Mesothelial cell of epicardium (in vitro differentiated cells): ENCODE data around the gene USP13. TPM values are rescaled to one million over a fixed set of nuclear protein-coding genes. Genes with fewer than 3 reads are reported as not detected.

Experiments
- DNase-seq, 2 experiments: peaks; one replicate each; pipeline ENCODE4 v3.0.0; 2021; ENCODE audit warnings: low spot score in 2 of 2; ENCODE audit not compliant: unreplicated experiment in 2 of 2
- H3K27ac Mint-ChIP-seq: 2 replicates; pipeline ENCODE4 v1.8.0; 2021; ENCODE audit warnings: mixed read lengths
- H3K27me3 Mint-ChIP-seq: 2 replicates; pipeline ENCODE4 v1.8.0; 2021; ENCODE audit warnings: low read depth, mixed read lengths
- H3K36me3 Mint-ChIP-seq: 2 replicates; pipeline ENCODE4 v1.8.0; 2021; ENCODE audit warnings: mixed read lengths
- H3K4me1 Mint-ChIP-seq: 2 replicates; pipeline ENCODE4 v1.8.0; 2021; ENCODE audit warnings: mixed read lengths
- H3K4me3 Mint-ChIP-seq: 2 replicates; pipeline ENCODE4 v1.8.0; 2021; ENCODE audit warnings: mild to moderate bottlenecking, moderate library complexity, mixed read lengths
- H3K9me3 Mint-ChIP-seq: 2 replicates; pipeline ENCODE4 v1.8.0; 2021; ENCODE audit warnings: mixed read lengths
- total RNA-seq: library from RNA; stranded (reverse); gene quantifications from 3 replicates; pipeline ENCODE4 v1.2.1, GENCODE V29; 2021
- TF ChIP-seq, protein P1 (sequence below): fragments of 200-600 bp; sonication (generic); IDR thresholded peaks from one replicate; pipeline ENCODE4 v1.5.0; 2021; ENCODE audit warnings: antibody characterized with exemption; ENCODE audit not compliant: unreplicated experiment

The USP13 gene
- total RNA-seq, 1 donor from 2014 or later, result 11.3 TPM

DNA sequence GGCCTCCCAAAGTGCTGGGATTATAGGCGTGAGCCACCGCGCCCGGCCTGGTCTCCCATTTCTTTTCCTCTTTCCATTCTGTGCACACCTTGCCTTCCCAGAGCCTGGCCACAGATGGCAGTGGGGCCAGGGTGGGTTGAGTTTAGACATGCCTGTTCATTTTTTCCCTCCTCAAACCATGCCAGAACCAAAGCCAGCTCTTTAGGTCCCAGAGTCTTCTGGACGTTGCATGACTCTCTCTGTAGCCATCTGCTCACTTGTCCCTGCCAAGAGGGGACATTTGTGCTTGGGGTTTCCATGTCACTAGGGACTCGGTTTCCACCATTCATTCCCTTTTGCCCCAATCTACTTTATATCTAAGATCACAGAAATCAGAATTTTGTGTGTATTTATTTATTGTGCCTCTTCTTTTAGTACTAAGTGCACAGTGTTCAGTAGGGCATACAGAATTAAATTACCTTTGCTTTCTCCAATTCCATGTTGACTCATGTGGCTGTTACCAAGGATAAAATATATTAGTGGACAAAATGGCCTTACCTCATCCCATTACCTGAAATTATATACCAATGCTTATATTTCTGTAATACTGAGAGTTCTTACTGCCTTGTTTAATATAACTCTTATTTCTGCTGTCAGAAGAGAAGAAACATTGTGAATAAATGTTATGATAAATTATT, 49.6 kb downstream of the USP13 start:
- Mint-ChIP-seq H3K27ac (no peak overlapping the region), H3K9me3 (no peaks in the 10 kb centered on the region), H3K27me3 (no peaks in the 10 kb centered on the region), H3K4me3 (no peak overlapping the region), H3K4me1 (no peaks in the 10 kb centered on the region), H3K36me3 (peaks cover 3% of the 10 kb centered on the region)
- TF ChIP-seq, protein P1, sequence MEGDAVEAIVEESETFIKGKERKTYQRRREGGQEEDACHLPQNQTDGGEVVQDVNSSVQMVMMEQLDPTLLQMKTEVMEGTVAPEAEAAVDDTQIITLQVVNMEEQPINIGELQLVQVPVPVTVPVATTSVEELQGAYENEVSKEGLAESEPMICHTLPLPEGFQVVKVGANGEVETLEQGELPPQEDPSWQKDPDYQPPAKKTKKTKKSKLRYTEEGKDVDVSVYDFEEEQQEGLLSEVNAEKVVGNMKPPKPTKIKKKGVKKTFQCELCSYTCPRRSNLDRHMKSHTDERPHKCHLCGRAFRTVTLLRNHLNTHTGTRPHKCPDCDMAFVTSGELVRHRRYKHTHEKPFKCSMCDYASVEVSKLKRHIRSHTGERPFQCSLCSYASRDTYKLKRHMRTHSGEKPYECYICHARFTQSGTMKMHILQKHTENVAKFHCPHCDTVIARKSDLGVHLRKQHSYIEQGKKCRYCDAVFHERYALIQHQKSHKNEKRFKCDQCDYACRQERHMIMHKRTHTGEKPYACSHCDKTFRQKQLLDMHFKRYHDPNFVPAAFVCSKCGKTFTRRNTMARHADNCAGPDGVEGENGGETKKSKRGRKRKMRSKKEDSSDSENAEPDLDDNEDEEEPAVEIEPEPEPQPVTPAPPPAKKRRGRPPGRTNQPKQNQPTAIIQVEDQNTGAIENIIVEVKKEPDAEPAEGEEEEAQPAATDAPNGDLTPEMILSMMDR, result no peak
- no peak for DNase-seq

DNA sequence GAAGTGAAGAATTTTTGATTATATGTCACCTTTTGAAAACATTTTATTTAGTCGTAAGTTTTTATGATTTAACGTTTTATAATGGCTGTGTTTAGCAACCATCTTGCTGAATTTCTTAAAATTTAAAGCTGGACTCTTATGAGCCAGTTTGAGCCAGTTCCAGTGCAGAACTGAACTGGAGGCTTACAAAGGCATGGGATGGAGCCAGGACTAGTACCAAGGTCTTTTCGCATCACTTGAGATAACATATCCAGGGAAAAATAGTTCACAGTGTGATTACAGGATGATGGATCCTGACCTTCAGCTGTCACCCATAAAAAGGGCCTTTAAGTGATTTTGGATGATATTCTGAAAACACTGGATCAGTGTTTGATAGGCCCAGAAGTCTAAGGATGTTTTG, 51.0 kb downstream of the USP13 start:
- Mint-ChIP-seq H3K4me3 (no peak overlapping the region), H3K27ac (no peak overlapping the region), H3K27me3 (no peaks in the 10 kb centered on the region), H3K9me3 (no peaks in the 10 kb centered on the region), H3K36me3 (peaks cover 12% of the 10 kb centered on the region), H3K4me1 (no peaks in the 10 kb centered on the region)
- no peak for DNase-seq
- TF ChIP-seq, protein P1, result no peak

DNA sequence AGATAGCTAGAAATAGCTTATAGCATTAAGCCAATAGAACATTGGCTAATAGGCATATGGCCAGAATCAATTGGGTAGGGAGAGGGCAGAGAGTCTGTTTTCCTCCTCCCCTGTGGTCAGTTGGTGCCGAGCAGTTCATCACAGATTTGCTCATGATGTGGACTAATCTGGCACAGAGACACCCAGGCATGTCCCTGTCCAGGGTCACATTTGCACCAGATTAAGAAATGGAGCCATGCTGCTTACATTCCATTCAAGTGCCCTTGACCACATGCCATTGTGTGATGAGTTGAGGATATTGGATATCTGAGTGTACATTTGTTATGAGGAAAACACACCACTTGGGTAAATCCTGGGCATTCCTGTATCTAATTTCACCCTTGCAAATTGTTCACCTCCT, 53.4 kb downstream of the USP13 start:
- TF ChIP-seq, protein P1, result no peak
- no peak overlapping the region for H3K27ac Mint-ChIP-seq
- peaks cover 16% of the 10 kb centered on the region for H3K36me3 Mint-ChIP-seq

DNA sequence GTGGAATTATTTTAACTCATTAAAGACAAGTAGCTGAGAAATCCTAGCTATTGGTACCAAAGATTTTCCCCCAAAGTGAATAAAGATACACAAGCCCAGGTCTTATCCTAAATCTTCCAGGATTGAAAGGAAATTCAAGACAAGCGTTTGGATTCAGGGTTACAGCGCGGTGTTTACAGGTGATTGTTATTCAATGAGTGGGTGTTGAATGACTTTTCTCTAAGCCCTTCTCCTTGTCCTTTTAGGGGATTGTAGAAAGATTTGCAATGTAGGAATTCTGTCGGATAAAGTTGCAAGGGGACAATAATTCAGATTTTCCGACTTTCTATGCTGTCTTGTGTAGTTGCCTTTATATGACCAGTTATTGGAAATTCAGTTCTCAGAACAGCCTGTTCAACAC, 57.2 kb downstream of the USP13 start:
- Mint-ChIP-seq H3K27me3 (no peaks in the 10 kb centered on the region), H3K9me3 (no peaks in the 10 kb centered on the region), H3K27ac (no peak overlapping the region), H3K4me1 (no peaks in the 10 kb centered on the region), H3K36me3 (peaks cover 15% of the 10 kb centered on the region), H3K4me3 (no peak overlapping the region)
- TF ChIP-seq, protein P1, result no peak
- DNase-seq, result no peak

More for the DNA sequence above, 53.4 kb downstream of the USP13 start:
- Mint-ChIP-seq H3K9me3 (no peaks in the 10 kb centered on the region), H3K4me1 (no peaks in the 10 kb centered on the region), H3K27me3 (no peaks in the 10 kb centered on the region), H3K4me3 (no peak overlapping the region)
- DNase-seq, result no peak

DNA sequence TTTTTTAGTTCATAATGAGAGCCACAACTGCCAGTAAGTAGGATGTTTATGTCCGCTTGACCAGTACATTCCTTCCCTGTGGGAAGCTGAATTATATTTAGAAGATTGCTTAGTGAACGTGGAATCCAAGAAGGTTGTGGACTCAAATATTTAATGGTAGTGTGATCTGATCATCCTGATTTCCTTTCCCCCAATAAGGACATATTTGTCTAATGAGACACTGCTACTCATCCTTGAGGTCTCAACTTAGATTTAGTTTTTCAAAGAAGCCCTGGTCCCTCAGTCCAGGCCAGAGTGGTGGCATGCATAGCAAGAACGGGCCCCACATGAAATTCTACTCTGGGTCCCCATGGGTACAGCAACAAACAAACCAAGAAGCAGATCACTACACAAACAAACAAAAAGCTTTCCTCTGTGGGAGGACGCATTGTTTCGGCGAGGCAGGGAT, 60.8 kb downstream of the USP13 start:
- Mint-ChIP-seq H3K4me1 (no peaks in the 10 kb centered on the region), H3K27ac (no peak overlapping the region), H3K9me3 (no peaks in the 10 kb centered on the region), H3K36me3 (peaks cover 11% of the 10 kb centered on the region), H3K4me3 (no peak overlapping the region), H3K27me3 (no peaks in the 10 kb centered on the region)
- no peak for DNase-seq
- TF ChIP-seq, protein P1, result no peak
